Myometrial cell (primary cell): ENCODE measurements around the gene PLA2G3. TPM values are rescaled to one million over a fixed set of nuclear protein-coding genes. Genes with fewer than 3 reads are reported as not detected.

Experiments used
- total RNA-seq: library from RNA; depleted of rRNA; stranded (reverse); fragments of >200 nt; gene quantifications from 2 replicates; pipeline ENCODE4 v1.2.3, GENCODE V29; 2015

PLA2G3 gene
- total RNA-seq: 0.86 and 1.1 TPM in 2 replicates

GRCh38 chr22:31139866-31140716 is at the start of gene PLA2G3:
Gene PLA2G3, minus strand, starts transcription at chr22:31140508. Its CDS starts 154 bp downstream, at chr22:31140354.

GRCh38 chr22:31122532-31123291 is 17.6 kb downstream of the PLA2G3 start, which contains the start of gene INPP5J:
Gene INPP5J, plus strand, starts transcription at chr22:31122966. Its CDS starts 49 bp downstream, at chr22:31123015.

GRCh38 chr22:31107178-31107893 is 33.0 kb downstream of the PLA2G3 start, which contains the start of gene SELENOM:
Gene SELENOM, minus strand, starts transcription at chr22:31107568. Its CDS starts 63 bp downstream, at chr22:31107505.

Other genes with a start within 250 kb of the PLA2G3 start
- gene MORC2, start 171.7 kb downstream of the PLA2G3 start, total RNA-seq: 4.0 and 10.3 TPM in 2 replicates
- 22.8 and 41.6 TPM in 2 replicates for gene TUG1, start 171.2 kb downstream of the PLA2G3 start, total RNA-seq
- 235 and 344 TPM in 2 replicates for gene SMTN, start 59.2 kb downstream of the PLA2G3 start, total RNA-seq
- gene SELENOM, start 32.9 kb downstream of the PLA2G3 start, total RNA-seq: 300 and 301 TPM in 2 replicates
- 0.18 and 0.86 TPM in 2 replicates for gene INPP5J, start 17.5 kb downstream of the PLA2G3 start, total RNA-seq
- 22.8 and 23.4 TPM in 2 replicates for gene RNF185, start 19.7 kb upstream of the PLA2G3 start, total RNA-seq
- 20.8 and 24.1 TPM in 2 replicates for gene LIMK2, start 71.8 kb upstream of the PLA2G3 start, total RNA-seq
- 26.4 and 32.0 TPM in 2 replicates for gene PIK3IP1, start 152.0 kb upstream of the PLA2G3 start, total RNA-seq
- 11.0 and 13.5 TPM in 2 replicates for gene PATZ1, start 205.8 kb upstream of the PLA2G3 start, total RNA-seq